ENCODE results near the gene EVI5L.

The EVI5L gene

DNA sequence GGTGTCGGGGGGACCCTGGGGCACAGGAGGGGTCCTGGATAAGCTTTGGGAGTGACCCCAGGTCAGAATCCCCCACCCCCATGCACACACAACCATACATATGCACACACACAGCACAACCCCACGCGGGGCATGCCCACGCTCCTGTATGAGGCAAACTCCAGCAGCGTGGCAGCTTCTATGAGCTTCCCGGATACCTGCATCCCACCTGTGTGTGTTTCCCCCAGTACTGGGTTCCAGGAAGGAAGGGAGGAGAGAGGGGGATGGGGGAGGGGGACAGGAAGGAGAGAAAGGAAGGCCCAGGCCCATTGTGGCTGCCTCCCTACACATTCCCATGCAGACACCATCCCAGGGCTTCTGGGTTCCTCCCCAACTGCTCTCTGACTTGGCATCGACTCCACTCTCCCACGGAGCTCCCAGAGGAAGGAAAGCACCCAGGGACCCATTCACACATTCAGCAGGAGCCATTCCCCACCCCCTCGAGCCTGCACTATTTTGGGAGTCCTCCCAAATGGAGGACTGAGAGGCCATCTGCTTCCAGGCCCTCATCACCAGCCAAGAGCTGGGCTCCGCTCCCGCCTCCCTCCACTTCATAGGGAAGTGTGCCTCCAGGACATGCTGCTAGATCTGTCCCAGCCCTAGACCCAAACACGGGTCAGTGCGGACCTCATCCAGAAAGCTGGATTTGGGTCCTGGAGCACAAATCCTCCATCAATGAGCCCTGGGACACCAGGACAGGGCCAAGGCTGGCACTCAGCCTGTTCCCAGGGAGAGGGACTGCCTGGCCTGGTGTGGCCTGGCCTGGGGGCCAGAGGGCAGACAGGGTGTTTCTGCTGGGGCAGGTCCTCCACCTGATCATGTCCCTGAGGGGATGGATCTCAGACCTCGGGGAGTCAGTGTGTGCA is 30.9 kb downstream of the EVI5L start:
- no peak for DNase-seq (ENCODE audit: low read depth)

DNA sequence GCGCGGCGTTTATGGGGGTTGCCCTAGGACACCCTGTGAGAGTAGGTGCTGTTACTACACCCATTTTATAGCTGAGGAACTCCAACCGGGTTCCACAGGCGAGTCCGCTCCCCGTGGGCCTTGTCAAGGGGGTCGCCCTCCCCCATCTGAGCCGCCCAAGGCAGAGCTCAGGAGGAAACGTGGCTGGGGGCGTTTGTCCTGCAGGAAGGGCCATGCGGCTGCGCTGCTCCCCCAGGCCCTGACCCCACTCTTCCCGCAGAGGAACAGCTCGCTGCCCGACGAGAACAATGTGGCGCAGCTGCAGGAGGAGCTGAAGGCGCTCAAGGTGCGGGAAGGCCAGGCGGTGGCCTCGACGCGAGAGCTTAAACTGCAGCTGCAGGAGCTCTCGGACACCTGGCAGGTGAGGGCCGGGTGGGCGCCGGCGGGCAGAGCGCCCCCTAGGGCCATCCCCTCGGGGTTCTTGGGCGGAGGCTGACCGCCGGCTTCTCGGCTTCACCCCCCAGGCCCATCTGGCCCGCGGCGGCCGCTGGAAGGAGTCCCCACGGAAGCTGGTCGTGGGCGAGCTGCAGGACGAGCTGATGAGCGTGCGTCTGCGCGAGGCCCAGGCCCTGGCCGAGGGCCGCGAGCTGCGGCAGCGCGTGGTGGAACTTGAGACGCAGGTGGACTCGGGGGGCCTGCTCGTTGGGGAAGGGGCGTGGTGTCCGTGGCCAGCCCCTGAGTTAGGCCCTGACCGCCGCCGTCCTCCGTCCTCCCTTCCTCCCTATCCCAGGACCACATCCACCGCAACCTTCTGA is 31.8 kb downstream of the EVI5L start:
- DNase-seq (ENCODE audit: low read depth), result no peak

GRCh38 chr19:7862413-7862951 is 32.5 kb downstream of the EVI5L start:
- no peak for DNase-seq (ENCODE audit: low read depth)

GRCh38 chr19:7863157-7863970 is 33.3 kb downstream of the EVI5L start:
- no peak for DNase-seq (ENCODE audit: low read depth)

DNA sequence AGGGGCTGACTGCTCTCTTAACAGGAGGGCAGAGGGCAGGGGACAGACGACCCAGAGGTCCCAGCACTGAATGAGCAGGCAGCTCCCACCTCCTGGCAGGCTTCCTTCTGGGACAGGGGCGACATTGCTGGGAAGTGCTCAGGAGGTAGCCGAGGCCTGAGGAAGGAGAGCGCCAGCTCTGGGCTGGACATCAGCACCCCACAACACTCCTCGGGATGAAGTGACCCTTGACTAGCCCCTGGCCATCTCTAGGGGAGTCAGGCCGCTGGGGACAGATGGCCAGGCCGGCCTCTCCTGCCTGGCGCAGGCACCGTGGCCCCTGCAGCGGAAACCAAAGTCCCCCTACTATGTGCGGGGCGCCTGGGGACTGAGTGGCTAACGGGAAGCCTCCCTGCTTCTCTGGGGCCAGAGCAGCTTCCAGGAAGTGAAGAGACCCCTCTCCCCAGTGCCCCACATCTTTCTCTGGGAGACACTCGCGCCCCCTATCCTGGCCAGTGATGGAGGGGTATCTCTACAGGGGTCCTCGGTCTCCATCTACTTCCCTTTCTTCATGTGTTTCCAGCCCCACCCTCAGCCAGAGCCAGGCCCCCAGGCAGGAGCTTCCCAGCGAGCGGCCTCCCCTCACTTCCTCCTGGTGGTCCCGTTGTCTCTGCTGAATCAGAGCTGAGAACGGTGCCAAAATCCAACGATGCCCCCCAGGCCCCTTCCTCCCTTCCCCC is 34.1 kb downstream of the EVI5L start:
- DNase-seq (ENCODE audit: low read depth), result no peak

- DNase-seq (ENCODE audit: low read depth), result no peak
These were observed 34.7 kb downstream of the EVI5L start for GRCh38 chr19:7864690-7865074.

DNA sequence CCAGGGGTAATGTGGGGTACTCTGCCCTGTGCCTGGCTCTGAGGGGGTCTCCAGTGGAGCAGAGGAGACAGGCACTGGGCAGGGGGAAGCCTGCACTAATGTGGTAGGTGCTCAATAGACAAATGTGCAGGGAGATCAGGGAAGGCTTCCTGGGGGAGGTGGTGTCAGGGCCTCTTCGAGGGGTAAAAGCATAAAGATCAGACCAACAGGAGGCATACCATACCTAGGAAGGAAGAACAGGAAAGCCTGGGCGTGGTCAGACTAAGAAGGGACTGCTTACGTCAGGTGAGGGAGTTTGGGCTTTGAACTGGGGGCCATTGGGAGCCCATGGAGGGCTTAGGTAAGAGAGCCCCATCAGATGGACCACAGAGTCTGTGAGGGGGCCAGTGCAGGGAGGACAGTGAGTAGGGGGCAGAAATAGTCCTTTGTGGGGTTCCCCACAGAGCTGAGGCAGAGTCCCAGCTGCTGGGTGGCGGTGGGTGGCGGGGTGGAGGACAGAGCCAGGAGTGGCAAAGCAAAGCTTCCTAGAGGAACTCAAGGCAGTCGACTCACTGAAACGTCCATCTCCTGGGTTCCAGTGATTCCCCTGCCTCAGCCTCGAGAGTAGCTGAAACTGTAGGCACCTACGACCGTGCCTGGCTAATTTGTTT is 35.4 kb downstream of the EVI5L start:
- no peak for DNase-seq (ENCODE audit: low read depth)

- no peak for DNase-seq (ENCODE audit: low read depth)
These were observed 36.5 kb downstream of the EVI5L start for GRCh38 chr19:7866399-7867091.

GRCh38 chr19:7867092-7867844 is 37.2 kb downstream of the EVI5L start:
- no peak for DNase-seq (ENCODE audit: low read depth)

- no peak for DNase-seq (ENCODE audit: low read depth)
These were observed 38.3 kb downstream of the EVI5L start for GRCh38 chr19:7868326-7868670.

- no peak for DNase-seq (ENCODE audit: low read depth)
These were observed 38.8 kb downstream of the EVI5L start for GRCh38 chr19:7868671-7869452.

GRCh38 chr19:7869453-7869909 is 39.5 kb downstream of the EVI5L start:
- DNase-seq (ENCODE audit: low read depth), result no peak

DNA sequence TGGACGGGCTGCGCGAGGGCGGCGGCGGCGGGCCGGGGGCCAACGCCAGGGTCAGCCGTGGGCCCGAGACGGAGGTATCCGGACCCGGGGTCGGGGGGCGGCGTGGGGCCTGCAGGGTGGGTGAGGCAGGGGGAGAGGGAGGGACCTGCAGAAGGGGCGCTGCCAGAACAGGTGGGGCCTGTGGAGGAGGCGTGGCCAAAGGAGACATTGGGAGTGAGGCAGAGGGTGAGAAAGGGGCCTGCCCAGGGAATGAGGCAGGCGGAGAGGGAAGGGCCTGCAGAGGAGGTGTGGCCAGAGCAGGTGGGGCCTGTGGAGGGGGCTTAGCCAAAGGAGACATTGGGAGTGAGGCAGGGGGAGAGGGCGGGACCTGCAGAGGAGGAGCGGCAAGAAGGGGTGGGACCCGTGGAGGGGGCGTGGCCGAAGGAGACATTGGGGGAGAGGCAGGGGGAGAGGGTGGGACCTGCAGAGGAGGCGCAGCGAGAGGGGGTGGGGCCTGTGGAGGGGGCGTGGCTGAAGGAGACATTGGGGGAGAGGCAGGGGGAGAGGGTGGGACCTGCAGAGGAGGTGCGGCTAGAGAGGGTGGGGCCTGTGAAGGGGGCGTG is 40.0 kb downstream of the EVI5L start:
- DNase-seq (ENCODE audit: low read depth), result no peak

GRCh38 chr19:7870571-7871436 is 40.8 kb downstream of the EVI5L start:
- DNase-seq (ENCODE audit: low read depth), result no peak

DNA sequence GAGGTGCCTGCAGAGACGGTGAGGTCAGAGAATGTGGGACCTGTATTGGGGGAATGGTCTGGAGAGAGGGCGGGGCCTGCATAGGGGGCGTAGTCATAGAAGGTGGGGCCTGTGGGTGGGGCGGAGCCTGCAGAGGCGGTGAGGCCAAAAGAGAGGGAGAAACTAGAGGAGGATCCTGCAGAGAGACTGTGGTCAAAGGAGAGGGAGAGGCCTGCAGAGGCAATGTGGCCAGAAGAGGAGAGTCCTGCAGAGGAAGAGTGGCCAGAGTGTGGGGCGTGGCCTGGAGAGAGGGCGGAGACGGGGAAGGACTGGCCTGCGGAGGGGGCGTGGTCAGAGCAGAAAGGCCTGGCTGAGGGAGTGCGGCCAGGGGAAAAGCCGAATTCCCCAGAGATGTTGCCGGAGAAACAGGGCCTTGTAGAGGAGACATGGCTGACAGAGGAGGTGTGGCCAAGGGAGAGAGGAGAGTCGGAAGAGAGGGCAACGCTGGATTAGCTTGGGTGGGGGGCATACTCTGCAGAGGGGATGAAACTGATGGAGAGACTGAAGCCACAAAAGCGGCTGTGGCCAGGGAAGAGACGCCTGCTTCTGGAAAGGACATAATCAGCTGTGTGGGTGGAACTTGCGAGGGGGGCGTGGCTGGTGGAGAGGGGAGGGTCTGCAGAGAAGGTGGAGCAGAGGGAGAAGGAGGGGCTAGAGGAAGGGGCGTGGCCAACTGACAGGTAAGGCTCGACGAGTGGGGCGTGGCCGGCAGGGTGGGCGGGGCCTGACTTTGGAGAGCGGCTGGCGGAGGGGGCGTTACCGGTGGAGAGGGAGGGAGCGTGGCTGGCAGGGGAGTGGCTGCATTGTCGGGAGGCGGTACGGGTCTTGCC is 41.7 kb downstream of the EVI5L start:
- DNase-seq (ENCODE audit: low read depth), result peak; percentile 62
